T-helper 1 cell treated with Interleukin-12 subunit alpha and Interleukin-12 subunit beta and Interleukin-4 antibody, amounts not matched to agents 30 ng/mL and 1 ng/mL, for 36 hours (primary cell): ENCODE results near the gene TFE3. TPM values are rescaled to one million over a fixed set of nuclear protein-coding genes. Genes with fewer than 3 reads are reported as not detected.

Experiments used
- intact Hi-C: fragments of 100-400 bp; cut with micrococcal nuclease; formaldehyde crosslinking; loops from one replicate; pipeline ENCODE4 v1.15.1; 2024
- total RNA-seq: library from RNA; stranded (reverse); gene quantifications from 2 replicates; pipeline ENCODE4 v1.2.3, GENCODE V29; 2022

Gene TFE3
- total RNA-seq, 1 donor from 2014 or later: 46.6 TPM

DNA sequence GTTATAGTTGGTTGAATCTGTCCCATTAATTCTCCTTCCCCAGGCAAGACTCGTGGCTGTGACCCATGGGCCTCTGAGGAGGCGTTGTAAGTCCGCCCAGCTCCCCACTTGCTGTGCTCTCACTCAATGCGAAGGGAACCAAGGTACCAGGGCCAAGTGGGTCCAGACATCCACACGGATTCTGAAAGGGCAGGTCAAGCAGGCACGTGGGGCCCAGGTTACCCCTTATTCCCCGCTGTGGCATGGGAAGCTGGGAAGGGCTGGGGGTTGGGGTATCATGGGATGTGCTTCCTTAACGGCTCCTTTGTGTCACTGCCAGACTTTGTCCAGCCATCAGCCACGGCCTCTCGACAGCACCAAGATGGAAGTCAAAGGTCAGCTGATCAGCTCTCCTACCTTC, 18.8 kb upstream of the TFE3 start:
- intact Hi-C loops: no loop called here

DNA sequence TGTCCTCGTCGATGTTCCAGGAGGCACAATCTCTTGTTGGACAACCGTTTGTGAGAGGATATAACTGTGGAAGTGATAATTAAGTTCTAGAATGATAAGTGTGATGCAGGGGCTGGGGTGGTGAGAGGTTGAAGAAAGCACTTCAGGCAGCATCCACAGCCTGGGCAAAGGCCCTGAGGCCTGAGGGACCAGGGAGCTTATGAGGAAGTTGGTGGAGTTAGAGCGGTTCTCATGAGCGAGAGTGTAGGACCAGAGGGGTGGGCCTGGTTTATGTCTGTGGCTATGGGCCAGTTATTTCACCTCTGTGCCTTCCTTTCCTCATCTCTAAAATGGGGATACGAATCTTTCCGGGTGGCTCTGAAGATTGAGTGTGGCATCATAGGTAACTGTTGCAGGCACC, 18.3 kb upstream of the TFE3 start:
- intact Hi-C loops: no loop called here

DNA sequence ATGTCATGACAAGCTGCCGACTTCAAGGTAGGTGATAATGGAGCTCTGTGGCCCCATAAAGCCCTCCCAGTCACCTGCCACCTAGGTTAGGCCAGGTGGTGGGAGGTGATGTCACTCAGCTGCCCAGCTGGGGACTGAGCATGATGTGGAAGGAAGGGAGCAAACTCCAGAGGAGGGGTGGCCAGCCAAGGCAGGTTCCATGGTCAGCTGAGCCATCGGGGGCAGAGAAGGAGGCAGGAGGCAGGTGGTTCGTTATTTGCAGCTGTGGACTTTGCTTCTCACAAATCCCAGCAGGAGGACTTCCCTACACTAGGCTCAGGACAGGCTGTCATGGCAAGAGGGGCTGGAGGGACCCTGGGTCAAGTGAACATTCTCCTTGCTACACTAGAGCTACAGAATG, 17.8 kb upstream of the TFE3 start:
- intact Hi-C loops: no loop called here

DNA sequence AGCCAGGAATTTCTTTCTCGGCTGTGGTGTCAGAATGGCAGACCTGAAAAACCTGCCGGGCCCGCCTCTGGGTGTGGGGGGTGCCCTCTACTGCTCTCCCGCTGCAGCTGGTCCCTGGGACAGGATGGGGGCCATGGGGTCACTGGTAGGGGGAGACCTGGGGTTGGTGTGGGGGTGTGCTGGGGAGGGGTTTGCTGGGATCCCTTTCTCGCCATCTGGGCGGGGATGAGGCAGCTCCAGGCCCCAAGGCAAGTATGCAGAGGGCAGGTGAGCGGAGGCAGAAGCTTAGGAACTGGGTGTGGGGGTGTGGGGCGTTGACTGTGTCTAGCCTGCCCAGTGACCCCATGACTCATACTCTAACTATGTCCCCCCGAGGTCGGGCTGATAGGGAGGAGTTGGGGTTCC, 16.5 kb upstream of the TFE3 start:
- intact Hi-C loops: no loop called here

DNA sequence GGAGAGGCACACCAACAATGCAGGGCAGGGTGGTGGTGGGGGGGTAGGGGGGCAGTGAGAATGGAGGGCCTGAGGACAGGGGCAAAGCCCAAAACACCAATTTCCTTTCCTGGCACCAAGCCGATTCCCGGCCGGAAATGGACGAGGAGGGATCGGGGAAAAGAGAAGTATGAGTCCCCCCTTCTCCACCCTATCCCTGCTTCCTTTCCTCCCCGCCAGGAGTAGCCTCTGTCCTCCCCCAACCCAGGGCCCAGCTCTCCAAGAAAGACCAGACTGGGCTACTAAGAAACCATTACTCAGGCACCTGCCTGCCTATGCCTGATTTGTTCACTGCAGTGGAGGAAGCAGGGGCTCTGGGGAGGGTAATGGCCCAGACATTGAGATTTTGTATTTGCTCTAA, 16.0 kb upstream of the TFE3 start:
- intact Hi-C loops: no loop called here

DNA sequence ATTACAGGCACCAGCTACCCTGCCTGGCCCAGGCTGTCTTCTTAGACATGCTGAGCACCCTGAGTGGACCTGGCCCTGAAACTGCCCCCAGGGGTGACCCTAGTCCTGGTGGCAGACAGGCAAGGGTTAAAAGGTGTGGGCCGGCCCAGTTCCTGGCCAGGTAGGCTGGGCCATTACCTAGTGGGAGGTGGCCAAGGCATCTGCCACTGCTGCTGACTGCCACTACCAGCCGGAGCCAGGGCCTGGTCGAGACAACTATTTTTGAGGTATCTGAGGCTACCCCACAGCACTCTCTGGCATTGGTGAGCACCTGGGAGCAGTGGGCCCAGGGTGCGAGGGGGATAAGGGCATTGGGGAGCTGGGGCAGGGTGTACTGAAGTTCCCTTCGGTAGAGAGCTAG, 15.6 kb upstream of the TFE3 start, which contains the start of gene CCDC120:
Gene CCDC120 (plus strand): TSS at position 206 of the 400 bp plus-strand sequence. CDS start 3,043 bp downstream, outside the sequence.
- intact Hi-C loops: no loop called here

DNA sequence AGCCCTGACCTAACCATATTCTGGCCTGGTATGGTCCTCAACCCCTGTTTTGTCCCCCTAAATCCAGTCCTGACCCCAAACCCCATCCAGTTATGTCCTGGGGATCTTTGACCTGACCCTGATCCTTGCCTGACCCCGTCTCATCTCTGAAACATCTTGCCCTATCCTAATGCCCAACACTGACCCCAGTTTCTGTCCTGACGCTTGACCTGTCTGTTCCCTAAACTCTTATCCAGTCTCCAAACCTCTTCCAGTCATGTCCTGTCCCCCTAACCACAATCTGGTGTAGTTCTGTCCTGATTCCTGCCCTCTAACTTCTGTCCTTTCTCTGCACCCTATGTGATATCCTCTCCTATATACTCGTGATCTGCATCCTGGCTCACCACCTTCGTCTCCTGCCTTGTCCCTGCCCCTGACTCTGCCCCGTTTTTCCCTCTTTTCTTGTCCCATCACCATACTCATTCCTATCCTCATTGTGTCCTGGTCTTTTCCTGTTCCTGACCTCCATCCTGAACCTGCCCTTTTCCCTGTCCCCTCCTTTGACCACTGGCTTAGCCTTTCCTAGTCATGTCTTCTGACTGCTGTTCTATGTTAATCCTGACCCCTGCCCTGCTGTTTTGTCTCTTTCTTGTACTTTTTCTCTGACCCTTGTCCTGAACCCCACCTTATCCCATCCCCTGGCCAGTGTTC, 11.1 kb upstream of the TFE3 start:
- intact Hi-C loops: no loop called here

DNA sequence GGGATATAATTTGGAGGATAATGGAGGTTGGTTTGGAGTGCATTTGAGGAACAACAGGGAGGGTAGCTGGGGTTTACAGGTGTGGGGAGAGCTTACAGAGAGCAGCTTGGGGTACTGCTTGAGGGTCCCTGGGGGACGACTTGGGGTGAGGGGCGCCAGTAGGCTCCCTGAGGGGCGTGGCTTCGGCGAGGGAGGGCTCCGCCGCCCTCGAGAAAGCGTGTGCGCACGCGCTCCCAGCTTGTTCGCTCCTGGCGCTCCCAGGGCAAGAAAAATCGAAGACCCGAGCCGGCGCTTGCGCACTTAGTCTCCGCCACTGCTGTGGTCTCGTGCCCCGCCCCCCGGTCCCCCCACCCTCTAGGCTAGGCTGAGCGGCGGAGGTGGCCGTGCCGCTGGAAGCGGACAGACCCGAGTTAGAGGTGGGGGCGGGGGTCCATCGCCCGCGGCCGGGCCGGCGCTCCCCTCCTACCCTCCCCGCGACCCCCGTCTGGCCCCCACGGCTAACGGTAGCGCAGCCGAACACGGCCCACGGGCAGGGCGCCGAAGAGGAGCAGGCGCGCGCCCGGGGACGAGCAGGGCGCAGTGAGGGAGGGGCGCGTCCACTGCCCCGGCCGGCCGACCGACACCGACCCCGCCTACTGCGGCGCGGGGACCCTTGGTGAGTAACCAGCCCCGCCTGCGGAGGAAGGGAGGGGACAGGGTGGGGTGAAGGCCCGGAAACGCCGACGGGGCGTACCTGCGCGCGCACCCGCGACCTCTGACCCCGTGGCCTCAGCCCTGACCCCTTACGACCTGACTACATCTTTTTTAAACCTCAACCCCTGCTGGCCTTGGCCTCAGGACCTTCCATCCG, 10.3 kb upstream of the TFE3 start:
- intact Hi-C loops: loop anchor here (1.0 kb wide), 4 partner anchors 10 to 48 kb away; partner anchors contain the start of genes PRAF2, TFE3 and WDR45

DNA sequence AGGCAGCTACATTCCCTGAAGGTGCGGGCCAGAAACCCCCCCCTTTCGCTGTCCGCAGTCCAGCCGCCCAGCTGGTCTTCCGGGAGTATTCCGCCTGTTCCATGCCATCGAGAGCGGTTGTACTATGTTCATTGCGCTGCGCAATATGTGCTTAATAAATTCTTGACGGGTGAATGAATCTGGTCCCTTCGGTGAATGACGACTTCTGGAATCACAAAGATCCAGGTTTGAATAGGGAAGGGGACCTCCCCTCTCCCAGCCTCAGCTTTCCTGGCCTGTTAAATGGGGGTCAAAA, 777 bp upstream of the TFE3 start:
- intact Hi-C loops: loop anchor here (1.0 to 5.0 kb wide), 18 partner anchors 9 to 567 kb away; partner anchors contain the start of genes EBP, FTSJ1, GPKOW and GRIPAP1

DNA sequence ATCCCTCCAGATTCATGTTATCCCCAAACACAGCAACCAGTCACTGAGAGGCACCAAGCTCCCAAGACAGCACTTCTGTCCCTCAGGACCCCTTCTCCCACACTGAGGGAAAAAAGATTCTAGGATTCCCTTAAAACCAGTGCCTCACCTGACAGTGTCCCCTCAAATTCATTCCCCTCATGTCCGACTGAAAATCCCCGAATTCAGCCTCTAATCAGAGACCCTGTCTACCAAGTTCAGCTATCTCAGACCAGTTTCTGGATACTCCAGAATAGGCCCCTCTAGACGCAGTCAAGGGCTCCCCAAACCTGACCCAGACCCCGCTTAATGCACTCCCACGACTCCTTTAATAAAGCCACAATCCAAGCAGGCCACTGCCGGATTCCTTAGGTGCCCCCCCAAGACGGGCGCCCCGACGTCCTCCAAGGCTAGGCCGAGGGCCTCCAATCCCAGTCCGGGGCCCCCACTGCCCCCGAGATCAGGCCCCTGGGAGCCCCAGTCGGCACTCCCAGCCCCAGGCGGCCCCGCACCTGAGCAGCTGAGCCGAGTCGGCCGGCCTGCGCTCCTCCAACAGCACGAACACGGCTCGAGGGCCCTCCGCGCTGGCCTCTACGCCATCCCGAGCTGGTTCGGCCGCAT, 457 bp downstream of the TFE3 start:
- intact Hi-C loops: loop anchor here (1.0 to 5.0 kb wide), 18 partner anchors 11 to 565 kb away; partner anchors contain the start of genes EBP, FTSJ1, GPKOW and GRIPAP1

DNA sequence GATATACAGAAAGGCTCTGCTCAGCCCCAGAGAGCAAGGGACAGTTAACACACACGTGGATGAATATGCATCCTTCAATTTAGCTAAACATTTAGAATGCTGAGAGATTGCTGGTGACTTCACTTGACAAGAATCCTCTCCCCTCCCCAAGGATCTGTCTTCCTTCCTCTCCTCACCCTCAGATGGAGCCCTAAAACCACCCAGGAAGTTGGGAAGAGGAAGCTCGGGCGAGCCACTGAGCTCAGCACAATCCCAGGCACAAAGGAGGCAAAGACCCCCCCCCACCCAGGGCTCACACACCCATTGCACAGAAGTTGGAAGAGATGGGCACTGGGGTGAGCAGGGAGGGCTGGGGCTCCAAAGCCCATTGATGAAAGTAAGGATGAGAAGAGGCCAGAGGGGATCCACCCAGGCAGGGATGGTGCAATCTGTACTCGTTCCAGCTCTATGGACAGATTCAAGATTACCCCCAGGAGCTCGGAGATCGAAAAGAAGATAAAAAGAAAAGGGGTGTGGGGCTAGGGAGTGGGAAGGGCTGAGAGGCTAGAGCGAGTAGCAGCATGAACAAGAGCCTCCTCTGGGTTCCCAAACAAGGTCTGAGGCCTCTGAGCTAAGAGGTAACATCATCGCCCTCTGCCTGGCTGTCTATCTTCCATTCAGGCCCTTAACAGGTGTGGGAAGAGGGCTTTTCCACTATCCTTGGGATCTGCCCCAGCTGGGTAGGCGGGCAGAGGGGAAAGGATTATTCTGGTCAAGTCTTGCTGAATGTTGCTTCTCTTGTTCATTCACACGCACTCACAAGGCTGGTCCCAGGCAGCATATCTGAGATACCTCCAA, 1.2 kb downstream of the TFE3 start:
- intact Hi-C loops: loop anchor here (2.0 to 5.0 kb wide), 4 partner anchors 115 to 565 kb away; partner anchors contain the start of genes FTSJ1 and WDR13

DNA sequence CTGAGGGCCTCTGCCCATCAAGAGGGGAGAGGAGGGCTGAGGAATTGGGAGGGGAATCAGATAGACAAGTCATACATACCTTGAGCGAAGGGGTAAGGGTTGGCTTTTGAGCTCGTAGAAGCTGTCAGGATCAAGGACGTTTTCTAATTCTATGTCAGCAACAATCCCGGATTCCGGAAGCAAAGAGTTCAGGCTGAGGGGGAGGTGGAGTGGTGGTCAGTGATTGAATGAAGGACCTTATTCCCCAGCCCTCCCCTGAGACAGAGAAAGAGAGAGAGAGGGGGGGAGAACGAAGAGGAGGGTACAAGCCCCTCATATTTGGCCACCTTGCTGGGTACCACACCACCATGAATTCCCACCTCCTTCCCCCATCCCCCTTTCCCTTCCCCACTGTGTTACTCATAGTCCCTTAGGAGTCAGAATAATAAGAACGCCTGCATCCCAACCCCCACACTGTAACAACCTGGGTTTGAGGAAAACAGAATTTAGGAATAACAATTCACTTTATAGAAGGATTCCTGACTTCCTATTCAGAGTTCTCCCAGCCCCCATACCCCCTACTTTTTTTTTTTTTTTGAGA, 2.7 kb downstream of the TFE3 start:
- intact Hi-C loops: loop anchor here (1.0 to 5.0 kb wide), 3 partner anchors 117 to 563 kb away; partner anchors contain the start of gene FTSJ1

DNA sequence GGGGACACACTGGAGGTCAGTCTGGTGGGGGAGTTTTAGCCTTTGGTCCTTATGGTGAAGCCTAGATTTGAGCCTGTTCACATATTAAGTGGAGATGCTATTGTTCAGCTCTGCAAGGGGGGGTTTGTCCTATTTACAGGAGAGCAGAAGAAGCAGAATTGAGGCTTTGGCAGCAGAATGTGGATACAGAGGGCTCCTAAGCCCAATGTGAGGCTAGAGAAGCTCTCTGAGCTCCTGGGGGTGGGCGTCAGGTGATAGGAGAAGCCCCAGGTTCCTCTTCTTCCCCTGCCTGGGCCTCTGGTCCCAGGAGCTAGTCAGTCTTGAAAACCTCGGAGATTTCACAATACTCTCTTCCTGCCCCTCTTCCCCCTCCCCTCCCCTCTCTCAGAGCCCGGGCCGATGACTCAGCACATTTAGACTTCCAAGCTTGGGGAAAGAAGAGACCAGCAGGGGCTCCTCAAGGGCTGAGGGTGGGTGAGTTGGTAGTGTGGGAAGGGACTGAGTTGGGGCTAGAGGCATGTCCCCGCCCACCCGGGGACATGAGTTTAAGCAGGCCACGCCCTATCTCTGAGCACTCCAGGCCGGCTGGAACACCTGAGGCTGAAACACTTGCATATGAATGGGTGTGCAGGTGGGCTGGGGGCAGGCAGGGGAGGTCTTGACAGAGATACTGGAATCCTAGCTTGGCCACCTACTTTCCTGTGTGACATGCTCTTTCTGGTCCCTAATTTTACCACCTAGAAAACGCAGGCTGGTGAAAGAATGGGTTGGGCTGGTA, 3.4 kb downstream of the TFE3 start:
- intact Hi-C loops: loop anchor here (1.0 to 5.0 kb wide), 3 partner anchors 118 to 562 kb away; partner anchors contain the start of gene FTSJ1

DNA sequence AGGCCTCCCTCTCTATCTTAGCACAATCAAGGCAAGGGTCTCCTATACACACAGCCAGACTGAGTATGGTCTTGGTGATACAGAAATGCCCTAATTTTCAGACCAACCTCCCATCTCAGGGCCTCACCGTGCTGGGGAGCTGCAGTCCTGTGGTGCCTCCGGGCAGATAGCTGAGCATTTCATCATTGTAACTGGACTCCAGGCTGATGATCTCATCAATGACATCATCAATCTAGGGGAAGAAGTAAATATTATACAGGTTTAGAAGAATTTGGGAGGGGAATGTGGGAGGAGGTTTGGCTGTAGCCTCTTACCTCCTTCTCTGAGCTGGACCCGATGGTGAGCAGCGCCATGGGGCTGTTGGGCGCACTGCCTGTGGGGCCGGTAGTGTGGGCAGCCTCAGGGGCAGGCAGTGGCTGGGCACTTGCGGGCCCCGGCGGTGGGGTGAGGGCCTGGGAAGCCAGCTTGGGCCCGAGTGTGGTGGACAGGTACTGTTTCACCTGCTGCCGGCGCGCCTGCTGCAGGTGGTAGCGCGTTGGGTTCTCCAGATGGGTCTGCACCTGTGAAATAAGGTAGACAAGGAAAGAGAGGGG, 5.2 kb downstream of the TFE3 start:
- intact Hi-C loops: no loop called here

DNA sequence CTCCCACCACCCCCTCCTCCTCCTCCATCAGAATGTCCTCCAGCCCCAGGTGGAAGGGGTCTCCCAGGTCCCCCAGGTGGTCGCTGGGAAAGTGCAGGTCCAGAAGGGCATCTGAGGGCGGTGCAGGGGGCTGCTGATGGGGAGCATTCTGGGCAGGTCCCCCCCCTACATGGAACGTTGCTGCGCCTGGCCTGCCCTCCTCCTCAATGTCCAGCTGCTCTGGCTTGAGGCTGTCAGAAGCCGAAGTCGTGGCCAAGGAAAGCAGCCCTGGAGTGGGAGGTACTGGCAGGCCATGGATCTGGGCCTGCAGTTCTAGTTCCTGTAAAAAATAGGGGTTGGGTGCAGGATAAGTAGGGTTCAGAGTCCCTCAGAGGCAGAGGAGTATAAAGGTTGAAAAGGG, 12.9 kb downstream of the TFE3 start:
- intact Hi-C loops: no loop called here

DNA sequence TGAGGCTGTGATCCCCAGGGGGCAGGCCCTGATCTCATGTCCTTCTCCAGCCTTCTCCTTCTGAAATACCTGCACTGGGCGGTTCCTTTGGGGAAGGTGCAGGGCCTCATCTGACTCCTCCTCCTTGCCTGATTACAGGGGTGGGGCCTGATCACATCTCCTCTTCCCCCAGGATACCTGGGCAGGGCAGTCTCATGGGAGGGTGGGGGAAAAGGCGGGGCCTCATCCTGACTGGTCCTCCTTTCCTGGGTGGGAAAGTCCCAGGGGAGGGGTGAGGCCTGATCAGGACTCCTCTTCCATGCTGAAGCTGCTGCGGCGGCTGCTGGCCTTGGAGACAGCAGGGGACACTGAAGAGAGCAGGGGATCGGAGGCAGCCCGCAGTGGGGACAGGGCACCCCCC, 13.3 kb downstream of the TFE3 start:
- intact Hi-C loops: no loop called here

DNA sequence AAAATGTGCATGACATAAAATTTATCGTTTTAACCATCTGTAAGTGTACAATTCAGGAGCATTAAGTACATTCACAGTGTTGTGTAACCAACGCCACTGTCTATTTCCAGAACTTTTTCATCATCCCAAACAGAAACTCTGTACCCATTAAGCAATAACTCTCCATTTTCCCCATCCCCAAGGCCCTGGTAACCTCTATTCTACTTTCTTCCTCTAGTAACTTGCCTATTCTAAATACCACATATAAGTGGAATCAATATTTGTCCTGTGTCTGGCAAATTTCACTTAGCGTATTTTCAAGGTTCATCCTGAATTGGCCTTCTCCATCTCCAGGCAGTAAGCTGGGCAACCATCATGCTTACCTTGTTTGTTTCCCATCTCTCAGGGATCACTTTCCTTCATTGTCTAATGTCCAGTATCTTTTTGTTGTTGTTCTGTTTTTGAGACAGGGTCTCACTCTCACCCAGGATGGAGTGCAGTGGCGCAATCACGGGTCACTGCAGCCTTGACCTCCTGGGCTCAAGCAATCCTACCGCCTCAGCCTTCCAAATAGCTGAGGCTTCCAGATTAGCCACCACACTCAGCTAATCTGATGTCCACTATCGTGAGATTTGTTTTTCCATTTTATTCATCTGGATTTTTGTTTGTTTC, 23.4 kb downstream of the TFE3 start:
- intact Hi-C loops: no loop called here

DNA sequence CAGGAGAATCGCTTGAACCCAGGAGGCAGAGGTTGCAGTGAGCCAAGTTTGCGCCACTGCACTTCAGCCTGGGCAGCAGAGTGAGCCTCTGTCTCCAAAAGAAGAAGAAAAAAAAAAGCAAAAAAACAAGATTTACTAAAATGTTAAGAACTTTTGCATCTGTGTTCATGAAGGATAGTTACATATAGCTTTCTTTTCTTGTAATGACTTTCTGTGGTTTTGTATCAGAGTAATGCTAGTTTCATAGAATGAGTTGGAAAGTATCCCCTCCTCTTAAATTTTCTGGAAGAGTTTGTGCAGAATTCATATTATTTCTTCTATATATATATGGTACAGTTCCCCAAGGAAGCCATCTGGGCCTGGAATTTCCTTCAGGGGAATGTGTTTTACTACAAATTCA, 24.1 kb downstream of the TFE3 start:
- intact Hi-C loops: no loop called here

DNA sequence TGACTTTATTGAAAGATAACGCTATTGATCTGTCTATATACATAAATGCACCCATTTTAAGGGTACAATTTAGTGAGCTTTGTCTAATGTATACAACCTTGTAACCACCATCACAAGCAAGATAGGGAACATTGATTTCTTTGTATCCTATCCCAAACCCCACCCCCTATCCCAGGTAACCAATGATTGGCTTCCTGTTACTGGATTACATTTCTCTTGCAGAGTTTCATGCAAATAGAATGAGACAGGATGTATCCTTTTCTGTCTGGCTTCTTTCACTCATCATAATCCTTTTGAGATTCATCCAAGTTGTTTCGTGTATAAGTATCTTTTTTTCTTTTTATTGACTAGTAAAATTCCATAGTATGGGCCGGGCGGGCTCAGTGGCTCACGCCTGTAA, 39.5 kb downstream of the TFE3 start:
- intact Hi-C loops: loop anchor here (2.0 to 5.0 kb wide), 3 partner anchors 107 to 269 kb away; partner anchors contain the start of genes PQBP1 and TIMM17B
